Measurements from ENCODE around the gene SULT2B1. TPM values are rescaled to one million over a fixed set of nuclear protein-coding genes. Genes with fewer than 3 reads are reported as not detected.
A peak's percentile ranks its signal among the peaks of the same experiment; 100 is the strongest.

SULT2B1 gene
- total RNA-seq, 2 donors from 2014 or later: 1.4 to 7.7 TPM

GRCh38 chr19:48607359-48607755, 55.4 kb downstream of the SULT2B1 start:
- TF ChIP-seq CTCF (IDR thresholded peaks at IDR 0.05): no peak

GRCh38 chr19:48608798-48609263, 56.9 kb downstream of the SULT2B1 start:
- H3K4me3 ChIP-seq: no peak overlapping the region
- H3K4me1 ChIP-seq: no peaks in the 10 kb centered on the region
- no peaks in the 10 kb centered on the region for H3K36me3 ChIP-seq
- DNase-seq: peak; percentile 60
- intact Hi-C loops (cut with DNase I): no loop called here
- peak; percentile 50 for TF ChIP-seq CTCF (IDR thresholded peaks at IDR 0.05)
- peak overlapping the region; percentile 12 to 40 for H3K9ac ChIP-seq (ENCODE audit: low read depth in 2 of 2, low read length in 2 of 2)
- H3K9me3 ChIP-seq: no peaks in the 10 kb centered on the region
- H3K27me3 ChIP-seq: no peaks in the 10 kb centered on the region
- no peak overlapping the region for H3K27ac ChIP-seq

More at GRCh38 chr19:48607359-48607755, 55.4 kb downstream of the SULT2B1 start:
- no peak overlapping the region for H3K9ac ChIP-seq (ENCODE audit: low read depth in 2 of 2, low read length in 2 of 2)
- no peak overlapping the region for H3K27ac ChIP-seq
- intact Hi-C loops (cut with DNase I): no loop called here
- no peaks in the 10 kb centered on the region for H3K9me3 ChIP-seq
- DNase-seq: no peak
- no peak overlapping the region for H3K4me3 ChIP-seq
- no peaks in the 10 kb centered on the region for H3K36me3 ChIP-seq
- H3K27me3 ChIP-seq: no peaks in the 10 kb centered on the region
- no peaks in the 10 kb centered on the region for H3K4me1 ChIP-seq

- Histone ChIP-seq H3K9me3 (no peaks in the 10 kb centered on the region), H3K27ac (no peak overlapping the region), H3K36me3 (no peaks in the 10 kb centered on the region), H3K27me3 (no peaks in the 10 kb centered on the region), H3K9ac (ENCODE audit: low read depth in 2 of 2, low read length in 2 of 2) (no peak overlapping the region), H3K4me1 (no peaks in the 10 kb centered on the region), H3K4me3 (no peak overlapping the region)
- DNase-seq: no peak
- TF ChIP-seq CTCF (IDR thresholded peaks at IDR 0.05): no peak
- intact Hi-C loops (cut with DNase I): loop anchor here (10.0 kb wide), 1 partner anchor 285 kb away; the partner anchor contains the start of gene EMP3
Measured at GRCh38 chr19:48609571-48610108, 57.7 kb downstream of the SULT2B1 start.

GRCh38 chr19:48611872-48612271, 59.9 kb downstream of the SULT2B1 start:
- no peak overlapping the region for H3K4me3 ChIP-seq
- no peak for DNase-seq
- intact Hi-C loops (cut with DNase I): loop anchor here (10.0 kb wide), 1 partner anchor 287 kb away; the partner anchor contains the start of gene EMP3

More at GRCh38 chr19:48611872-48612271, 59.9 kb downstream of the SULT2B1 start:
- Histone ChIP-seq H3K9ac (ENCODE audit: low read depth in 2 of 2, low read length in 2 of 2) (peak overlapping the region in 1 of 2 donors; percentile 9), H3K27ac (no peak overlapping the region), H3K9me3 (no peaks in the 10 kb centered on the region), H3K36me3 (peaks cover 4% of the 10 kb centered on the region), H3K4me1 (peaks cover 9% of the 10 kb centered on the region), H3K27me3 (no peaks in the 10 kb centered on the region)
- TF ChIP-seq CTCF (IDR thresholded peaks at IDR 0.05): no peak
